ENCODE results near the gene VAT1L.

Gene VAT1L

DNA sequence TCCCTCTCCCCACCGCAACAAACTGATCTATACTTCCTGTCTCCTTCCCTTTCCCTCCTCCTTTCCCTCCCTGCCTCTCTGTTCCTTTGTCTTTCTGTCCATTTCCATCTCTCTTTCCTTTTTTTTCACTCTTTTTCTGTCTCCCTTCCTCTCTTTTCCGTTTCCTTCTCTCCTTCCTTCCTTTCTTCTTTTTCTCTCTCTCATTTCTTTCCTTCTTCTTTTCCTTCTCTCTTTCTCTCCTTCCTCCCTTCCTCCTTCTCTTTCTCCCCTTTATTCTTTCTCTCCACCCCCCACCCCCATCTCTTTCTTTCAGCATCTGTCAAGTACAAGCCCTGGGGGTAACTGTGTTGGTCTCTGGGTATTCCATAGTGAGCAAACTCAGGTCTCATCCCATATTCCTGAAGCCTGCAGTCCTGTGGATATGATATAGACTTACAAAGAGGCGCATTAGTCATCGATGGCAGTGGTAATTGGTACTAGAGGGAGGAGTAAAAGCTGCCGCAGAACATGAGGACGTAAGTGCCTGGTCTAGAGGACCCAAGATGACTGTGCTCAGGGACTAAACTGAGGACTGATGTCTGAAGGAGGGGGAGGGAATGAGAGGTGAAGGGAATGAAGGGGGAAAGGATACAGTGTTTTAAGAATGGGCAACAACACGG is 50.4 kb downstream of the VAT1L start:
- DNase-seq = no peak
- no peaks in the 10 kb centered on the region for H3K27me3 ChIP-seq (replicated peaks)
- in situ Hi-C loops (cut with HindIII; ENCODE audit: low pct_ligation_motif_present, low sequenced_read_pairs) = no loop called here
- no peak for TF ChIP-seq CTCF (IDR thresholded peaks at IDR 0.05; ENCODE audit: low read depth, low read length, missing control alignments)
- no peak overlapping the region for H3K27ac ChIP-seq
- H3K36me3 ChIP-seq (replicated peaks) = no peaks in the 10 kb centered on the region
- no peak overlapping the region for H3K4me3 ChIP-seq (ENCODE audit: low read depth, low read length)

DNA sequence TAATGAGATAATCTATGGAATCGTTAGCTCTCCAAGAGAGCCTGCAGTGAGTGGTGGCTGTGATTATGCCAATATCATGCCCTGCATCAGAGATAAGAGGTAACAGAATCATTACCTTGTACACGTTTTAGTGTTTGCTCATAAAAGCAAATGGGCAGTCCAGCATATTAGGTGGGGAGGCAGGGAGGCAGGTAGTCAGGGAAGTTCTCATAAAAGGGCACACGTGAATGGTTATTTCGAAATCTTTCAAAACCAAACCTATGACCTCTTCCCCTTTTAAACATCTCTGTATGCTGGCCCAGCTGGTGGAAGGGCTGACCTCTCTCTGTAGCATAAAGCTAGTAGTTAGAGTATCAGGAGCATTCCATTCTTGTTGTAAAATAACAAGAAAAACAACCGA is 51.7 kb downstream of the VAT1L start:
- Histone ChIP-seq H3K4me3 (ENCODE audit: low read depth, low read length) (no peak overlapping the region), H3K27ac (no peak overlapping the region), H3K36me3 (replicated peaks) (no peaks in the 10 kb centered on the region), H3K27me3 (replicated peaks) (no peaks in the 10 kb centered on the region)
- in situ Hi-C loops (cut with HindIII; ENCODE audit: low pct_ligation_motif_present, low sequenced_read_pairs) = no loop called here
- no peak for TF ChIP-seq CTCF (IDR thresholded peaks at IDR 0.05; ENCODE audit: low read depth, low read length, missing control alignments)
- no peak for DNase-seq

- Histone ChIP-seq H3K4me3 (ENCODE audit: low read depth, low read length) (no peak overlapping the region), H3K27me3 (replicated peaks) (no peaks in the 10 kb centered on the region), H3K27ac (no peak overlapping the region), H3K36me3 (replicated peaks) (no peaks in the 10 kb centered on the region)
- in situ Hi-C loops (cut with HindIII; ENCODE audit: low pct_ligation_motif_present, low sequenced_read_pairs) = no loop called here
- no peak for TF ChIP-seq CTCF (IDR thresholded peaks at IDR 0.05; ENCODE audit: low read depth, low read length, missing control alignments)
- peak; percentile 1 for DNase-seq
Measured at GRCh38 chr16:77840673-77841501, 52.5 kb downstream of the VAT1L start.

GRCh38 chr16:77841502-77841763 is 53.1 kb downstream of the VAT1L start:
- in situ Hi-C loops (cut with HindIII; ENCODE audit: low pct_ligation_motif_present, low sequenced_read_pairs) = no loop called here
- H3K36me3 ChIP-seq (replicated peaks) = no peaks in the 10 kb centered on the region
- H3K27me3 ChIP-seq (replicated peaks) = no peaks in the 10 kb centered on the region
- DNase-seq = no peak
- H3K4me3 ChIP-seq (ENCODE audit: low read depth, low read length) = no peak overlapping the region
- no peak overlapping the region for H3K27ac ChIP-seq
- no peak for TF ChIP-seq CTCF (IDR thresholded peaks at IDR 0.05; ENCODE audit: low read depth, low read length, missing control alignments)

GRCh38 chr16:77842468-77842867 is 54.1 kb downstream of the VAT1L start:
- no peak for TF ChIP-seq CTCF (IDR thresholded peaks at IDR 0.05; ENCODE audit: low read depth, low read length, missing control alignments)
- no peak overlapping the region for H3K4me3 ChIP-seq (ENCODE audit: low read depth, low read length)
- H3K27ac ChIP-seq = no peak overlapping the region
- no peak for DNase-seq
- in situ Hi-C loops (cut with HindIII; ENCODE audit: low pct_ligation_motif_present, low sequenced_read_pairs) = no loop called here
- H3K36me3 ChIP-seq (replicated peaks) = no peaks in the 10 kb centered on the region
- H3K27me3 ChIP-seq (replicated peaks) = no peaks in the 10 kb centered on the region

Data from brain microvascular endothelial cell (primary cell).